C4-2B (cell line): ENCODE results near the gene ANKRD11.

Experiments used
- H3K27ac ChIP-seq: fragments of 450-650 bp; 2 replicates; pipeline ENCODE4 v1.5.1; 2017
- CTCF ChIP-seq: fragments of 450-650 bp; conservative IDR thresholded peaks from 2 replicates; pipeline ENCODE4 v1.5.1; 2017; ENCODE audit warnings: mild to moderate bottlenecking
- ZFX ChIP-seq: fragments of 450-650 bp; IDR thresholded peaks from 2 replicates; pipeline ENCODE4 v1.6.1; 2017

ANKRD11 gene

GRCh38 chr16:89446136-89446974 lies 44.0 kb downstream of the ANKRD11 start:
- TF ChIP-seq CTCF, result no peak
- no peak for TF ChIP-seq ZFX
- H3K27ac ChIP-seq, result no peak overlapping the region

- peak overlapping the region; percentile 66 for H3K27ac ChIP-seq
- TF ChIP-seq CTCF, result no peak
- TF ChIP-seq ZFX, result no peak
These were observed 45.2 kb downstream of the ANKRD11 start for GRCh38 chr16:89445166-89445565.

- TF ChIP-seq ZFX (no peak), CTCF (no peak)
- peak overlapping the region; percentile 66 for H3K27ac ChIP-seq
These were observed 45.6 kb downstream of the ANKRD11 start for GRCh38 chr16:89444728-89445127.

GRCh38 chr16:89444151-89444723 lies 46.1 kb downstream of the ANKRD11 start:
- peak overlapping the region; percentile 66 for H3K27ac ChIP-seq
- TF ChIP-seq CTCF, result no peak
- TF ChIP-seq ZFX, result no peak

- TF ChIP-seq CTCF (no peak), ZFX (no peak)
- peak overlapping the region; percentile 66 for H3K27ac ChIP-seq
These were observed 46.7 kb downstream of the ANKRD11 start for GRCh38 chr16:89443727-89444084.

GRCh38 chr16:89442990-89443726 lies 47.2 kb downstream of the ANKRD11 start:
- H3K27ac ChIP-seq, result peak overlapping the region; percentile 66
- TF ChIP-seq ZFX, result no peak

- no peak for TF ChIP-seq ZFX
- TF ChIP-seq CTCF, result no peak
- H3K27ac ChIP-seq, result peak overlapping the region; percentile 66
These were observed 47.8 kb downstream of the ANKRD11 start for GRCh38 chr16:89442588-89442987.
